ENCODE results near the gene THAP6.

DNA sequence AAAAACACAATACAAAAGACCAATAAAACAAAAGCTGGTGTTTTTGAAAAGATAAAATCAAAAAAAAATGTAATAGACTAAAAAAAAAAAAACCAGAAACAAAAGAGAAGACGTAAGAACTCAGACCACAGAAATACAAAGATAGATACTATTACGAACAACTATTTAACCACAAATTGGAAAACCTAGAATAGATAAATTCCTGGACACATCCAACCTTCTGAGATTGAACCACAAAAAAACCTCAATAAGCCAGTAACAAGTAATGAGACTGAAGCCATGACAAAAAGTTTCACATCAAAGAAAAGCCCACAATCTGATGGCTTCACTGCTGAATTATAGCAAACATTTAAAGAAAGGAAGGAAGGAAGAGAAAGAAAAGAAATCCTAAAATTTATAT, 16.2 kb upstream of the THAP6 start:
- TF ChIP-seq, protein P1, sequence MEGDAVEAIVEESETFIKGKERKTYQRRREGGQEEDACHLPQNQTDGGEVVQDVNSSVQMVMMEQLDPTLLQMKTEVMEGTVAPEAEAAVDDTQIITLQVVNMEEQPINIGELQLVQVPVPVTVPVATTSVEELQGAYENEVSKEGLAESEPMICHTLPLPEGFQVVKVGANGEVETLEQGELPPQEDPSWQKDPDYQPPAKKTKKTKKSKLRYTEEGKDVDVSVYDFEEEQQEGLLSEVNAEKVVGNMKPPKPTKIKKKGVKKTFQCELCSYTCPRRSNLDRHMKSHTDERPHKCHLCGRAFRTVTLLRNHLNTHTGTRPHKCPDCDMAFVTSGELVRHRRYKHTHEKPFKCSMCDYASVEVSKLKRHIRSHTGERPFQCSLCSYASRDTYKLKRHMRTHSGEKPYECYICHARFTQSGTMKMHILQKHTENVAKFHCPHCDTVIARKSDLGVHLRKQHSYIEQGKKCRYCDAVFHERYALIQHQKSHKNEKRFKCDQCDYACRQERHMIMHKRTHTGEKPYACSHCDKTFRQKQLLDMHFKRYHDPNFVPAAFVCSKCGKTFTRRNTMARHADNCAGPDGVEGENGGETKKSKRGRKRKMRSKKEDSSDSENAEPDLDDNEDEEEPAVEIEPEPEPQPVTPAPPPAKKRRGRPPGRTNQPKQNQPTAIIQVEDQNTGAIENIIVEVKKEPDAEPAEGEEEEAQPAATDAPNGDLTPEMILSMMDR (IDR thresholded peaks at IDR 0.05), result no peak
- TF ChIP-seq POLR2A (IDR thresholded peaks at IDR 0.05), result no peak

Measured in adrenal gland (tissue), 5 donors.